A549 (cell line): Measurements from ENCODE around the gene TRMU. TPM values are rescaled to one million over a fixed set of nuclear protein-coding genes. Genes with fewer than 3 reads are reported as not detected.
A peak's percentile ranks its signal among the peaks of the same experiment; 100 is the strongest.

Experiments used
- ATAC-seq, 2 experiments: fragments of 200-7000 bp in 1 of 2; fragments of >200 bp in 1 of 2; cut with Nextera tagmentation in 1 of 2; cut with Tn5 transposase in 1 of 2; 3 replicates each; pipeline versions ENCODE4 v1.8.0 to v1.9.1; 2018 to 2020; ENCODE audit warnings: mild to moderate bottlenecking in 1 of 2, moderate library complexity in 1 of 2
- CTCF ChIA-PET: fragments of 300-600 bp; sonication (Branson Sonifier 250); formaldehyde crosslinking; extraction: SDS; loops from one replicate; lab custom pipeline; 2021; ENCODE audit warnings: antibody characterized with exemption, inconsistent platforms; lab: Yijun Ruan, JAX
- POLR2A ChIA-PET: fragments of 350-600 bp; formaldehyde crosslinking; extraction: SDS; loops from one replicate; lab custom pipeline; 2021; ENCODE audit warnings: antibody characterized with exemption, inconsistent platforms; lab: Yijun Ruan, JAX
- DNase-seq, 2 experiments: peaks; one replicate each; pipeline versions ENCODE4 v3.0.0 to v3.0.0-alpha.2; 2011 to 2016; ENCODE audit warnings: low read depth in 1 of 2, low spot score in 1 of 2
- FAIRE-seq: peaks from 2 replicates; lab custom pipeline; 2011; peaks lifted over from hg19 to GRCh38; lab: Jason Lieb, UNC
- H3K27ac ChIP-seq, 2 experiments: fragments of >200 bp; sonication (Bioruptor Twin); formaldehyde crosslinking; 3 replicates each; pipeline ENCODE4 v1.5.1; 2016 to 2017
- H3K4me1 ChIP-seq: fragments of >200 bp; sonication (Bioruptor Twin); formaldehyde crosslinking; 3 replicates; pipeline ENCODE4 v1.6.1; 2016
- H3K4me2 ChIP-seq: fragments of >200 bp; sonication (Bioruptor Twin); formaldehyde crosslinking; 3 replicates; pipeline ENCODE4 v1.6.1; 2016
- H3K4me3 ChIP-seq: fragments of >200 bp; sonication (Bioruptor Twin); formaldehyde crosslinking; 3 replicates; pipeline ENCODE4 v1.5.1; 2016
- H3K9me3 ChIP-seq: fragments of >200 bp; sonication (Bioruptor Twin); formaldehyde crosslinking; 3 replicates; pipeline ENCODE4 v1.6.1; 2016
- CEBPB ChIP-seq, 2 experiments: fragments of >200 bp in 1 of 2; sonication (Bioruptor Twin) in 1 of 2; formaldehyde crosslinking in 1 of 2; IDR thresholded peaks; 2 replicates each; pipeline ENCODE4 v1.6.1; 2012 to 2016
- CHD4 ChIP-seq: fragments of 200-600 bp; sonication (generic); IDR thresholded peaks from 2 replicates; pipeline ENCODE4 v1.6.1; 2016; ENCODE audit warnings: antibody characterized with exemption, mild to moderate bottlenecking, borderline replicate concordance
- EHMT2 ChIP-seq: fragments of 200-600 bp; sonication (generic); IDR thresholded peaks from 2 replicates; pipeline ENCODE4 v1.6.1; 2016; ENCODE audit warnings: antibody characterized with exemption, low read depth, mild to moderate bottlenecking, moderate library complexity
- EP300 ChIP-seq, 2 experiments: fragments of >200 bp; sonication (Bioruptor Twin); formaldehyde crosslinking; IDR thresholded peaks; 2 replicates in 1 of 2; 3 replicates in 1 of 2; pipeline ENCODE4 v1.6.1; 2016 to 2017
- ESRRA ChIP-seq: fragments of 150-350 bp; IDR thresholded peaks from 2 replicates; pipeline ENCODE4 v1.6.1; 2014; ENCODE audit warnings: mild to moderate bottlenecking, low read length, borderline replicate concordance
- FOXS1 ChIP-seq: fragments of 250-450 bp; sonication (Bioruptor Pico); IDR thresholded peaks from 2 replicates; pipeline ENCODE4 v1.5.0; 2020; ENCODE audit warnings: mild to moderate bottlenecking, moderate library complexity
- HDAC2 ChIP-seq: fragments of 200-600 bp; sonication (generic); IDR thresholded peaks from 2 replicates; pipeline ENCODE4 v1.6.1; 2016
- HOXB13 ChIP-seq: fragments of 250-450 bp; sonication (Bioruptor Pico); IDR thresholded peaks from 2 replicates; pipeline ENCODE4 v1.5.0; 2020; ENCODE audit warnings: low read depth, mild to moderate bottlenecking, moderate library complexity
- KDM1A ChIP-seq: fragments of 200-600 bp; sonication (generic); IDR thresholded peaks from 2 replicates; pipeline ENCODE4 v1.6.1; 2016; ENCODE audit warnings: low read depth, mild to moderate bottlenecking
- KDM5A ChIP-seq: fragments of 200-600 bp; sonication (generic); IDR thresholded peaks from 2 replicates; pipeline ENCODE4 v1.6.1; 2016; ENCODE audit warnings: antibody characterized with exemption, mild to moderate bottlenecking
- NPAS2 ChIP-seq: fragments of 250-450 bp; sonication (Bioruptor Pico); IDR thresholded peaks from 2 replicates; pipeline ENCODE4 v1.8.0; 2022; ENCODE audit warnings: mild to moderate bottlenecking, moderate library complexity, borderline replicate concordance
- POLR2A ChIP-seq: IDR thresholded peaks from 2 replicates; pipeline ENCODE4 v1.6.1; 2012; ENCODE audit warnings: mild to moderate bottlenecking, low read length
- REST ChIP-seq: fragments of 200-600 bp; sonication (generic); IDR thresholded peaks from 2 replicates; pipeline ENCODE4 v1.6.1; 2016; ENCODE audit warnings: antibody characterized with exemption, mild to moderate bottlenecking, moderate library complexity
- RNF2 ChIP-seq: fragments of 200-600 bp; sonication (generic); IDR thresholded peaks from 2 replicates; pipeline ENCODE4 v1.6.1; 2016; ENCODE audit warnings: low read depth, mild to moderate bottlenecking, antibody characterized with exemption, moderate library complexity, borderline replicate concordance
- SMC3 ChIP-seq: fragments of >200 bp; sonication (Bioruptor Twin); formaldehyde crosslinking; IDR thresholded peaks from 3 replicates; pipeline ENCODE4 v1.6.1; 2018; ENCODE audit warnings: inconsistent platforms
- SREBF2 ChIP-seq: fragments of 450-650 bp; IDR thresholded peaks from 2 replicates; pipeline ENCODE4 v1.6.1; 2014; ENCODE audit warnings: mild to moderate bottlenecking, moderate library complexity
- ZC3H11A ChIP-seq: fragments of 450-650 bp; IDR thresholded peaks from 2 replicates; pipeline ENCODE4 v1.6.1; 2014; ENCODE audit warnings: antibody characterized with exemption, mild to moderate bottlenecking
- WGBS: methylation state at CpG from one replicate; pipeline ENCODE4 v1.1.6; 2017; ENCODE audit errors: missing lambda C conversion rate; 5-methylcytosine and 5-hydroxymethylcytosine counted together
- polyA plus RNA-seq, 4 experiments: library from polyadenylated mRNA; depleted of rRNA in 3 of 4; stranded (reverse); fragments of >200 nt; fragmentation: RNase III in 1 of 4; extraction: RNeasy Plus Mini Kit Qiagen cat#74134 plus additional on column Dnase treatment in 1 of 4; gene quantifications; 2 replicates in 3 of 4; 3 replicates in 1 of 4; pipeline ENCODE4 v1.2.3, GENCODE V29; 2011 to 2017
- TF ChIP-seq, protein P1 (sequence below): IDR thresholded peaks from 2 replicates; pipeline ENCODE4 v1.6.1; 2012
- TF ChIP-seq, protein P2 (sequence below): fragments of >200 bp; sonication (Bioruptor Twin); formaldehyde crosslinking; IDR thresholded peaks from 3 replicates; pipeline ENCODE4 v1.5.1; 2016
- TF ChIP-seq, protein P3 (sequence below): IDR thresholded peaks from 2 replicates; pipeline ENCODE4 v1.6.1; 2012; ENCODE audit warnings: low read depth, borderline replicate concordance

Gene TRMU
- polyA plus RNA-seq, 2 of the 4 experiments (the other 2 are of a cell fraction), result 33.4 to 44.1 TPM

- TF ChIP-seq, protein P1, sequence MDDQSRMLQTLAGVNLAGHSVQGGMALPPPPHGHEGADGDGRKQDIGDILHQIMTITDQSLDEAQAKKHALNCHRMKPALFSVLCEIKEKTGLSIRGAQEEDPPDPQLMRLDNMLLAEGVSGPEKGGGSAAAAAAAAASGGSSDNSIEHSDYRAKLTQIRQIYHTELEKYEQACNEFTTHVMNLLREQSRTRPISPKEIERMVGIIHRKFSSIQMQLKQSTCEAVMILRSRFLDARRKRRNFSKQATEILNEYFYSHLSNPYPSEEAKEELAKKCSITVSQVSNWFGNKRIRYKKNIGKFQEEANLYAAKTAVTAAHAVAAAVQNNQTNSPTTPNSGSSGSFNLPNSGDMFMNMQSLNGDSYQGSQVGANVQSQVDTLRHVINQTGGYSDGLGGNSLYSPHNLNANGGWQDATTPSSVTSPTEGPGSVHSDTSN, result peak; percentile 75; the same call in 1 of the 2 replicates
- no peak for TF ChIP-seq KDM1A
- TF ChIP-seq, all 56 proteins: peak for 11
These were observed 42.3 kb downstream of the TRMU start (continued) for GRCh38 chr22:46377525-46378425.

GRCh38 chr22:46378426-46379065 lies 43.0 kb downstream of the TRMU start:
- ATAC-seq (peak; percentile 9 to 13; a peak in 3 of 6 replicates), FAIRE-seq (no peak), DNase-seq (no peak)
- TF ChIP-seq SREBF2, result no peak
- no peak for TF ChIP-seq CEBPB (IDR thresholded peaks at IDR 0.05)
- no peak for TF ChIP-seq SMC3
- TF ChIP-seq HOXB13 (CRISPR knock-in tag), result no peak
- Histone ChIP-seq H3K4me2 (peak overlapping the region; percentile 89), H3K27ac (peak overlapping the region; percentile 91 to 93), H3K9me3 (peaks cover 16% of the 10 kb centered on the region), H3K4me1 (peaks cover 51% of the 10 kb centered on the region), H3K4me3 (no peak overlapping the region)
- 58% methylated on average over 10 of the region's 22 CpGs for WGBS
- CTCF ChIA-PET, result interaction anchor here (1.2 to 4.0 kb wide), 5 partner anchors 11 to 185 kb away, joined by 3 to 18 read pairs (median 4); no protein-coding TSS in a partner anchor
- POLR2A ChIA-PET, result no interaction called here

- peak in 1 of 2 experiments; percentile 67 for DNase-seq
- ChIA-PET POLR2A (no interaction called here), CTCF (interaction anchor here (1.0 to 4.0 kb wide), 5 partner anchors 12 to 163 kb away, joined by 3 to 18 read pairs (median 5); no protein-coding TSS in a partner anchor)
- Histone ChIP-seq H3K4me3 (0 out of 3 replicates have a peak overlapping the region, but pooled peaks have one; percentile 19), H3K4me2 (peak overlapping the region; percentile 89), H3K4me1 (peaks cover 51% of the 10 kb centered on the region), H3K9me3 (peaks cover 16% of the 10 kb centered on the region), H3K27ac (peak overlapping the region; percentile 91 to 93)
- 30% methylated on average over 19 of the region's 29 CpGs for WGBS
- FAIRE-seq, result no peak
- peak; percentile 25 to 63; a peak in 4 of 6 replicates for ATAC-seq
- TF ChIP-seq EHMT2 (no peak), FOXS1 (no peak), HOXB13 (CRISPR knock-in tag) (0 out of 2 replicates have a peak, but pooled peaks have one; percentile 16), KDM5A (no peak), RNF2 (no peak), EP300 (IDR thresholded peaks at IDR 0.05) (no peak), ZC3H11A (no peak), HDAC2 (peak; percentile 85; the same call in 1 of the 2 replicates), CEBPB (IDR thresholded peaks at IDR 0.05) (peak; percentile 54 to 76; a peak in 3 of 4 replicates), REST (no peak), NPAS2 (CRISPR knock-in tag) (no peak), CHD4 (peak; percentile 74; the same call in 1 of the 2 replicates), POLR2A (0 out of 2 replicates have a peak, but pooled peaks have one; percentile 13), ESRRA (no peak), KDM1A (peak; percentile 91)
- TF ChIP-seq, protein P2, sequence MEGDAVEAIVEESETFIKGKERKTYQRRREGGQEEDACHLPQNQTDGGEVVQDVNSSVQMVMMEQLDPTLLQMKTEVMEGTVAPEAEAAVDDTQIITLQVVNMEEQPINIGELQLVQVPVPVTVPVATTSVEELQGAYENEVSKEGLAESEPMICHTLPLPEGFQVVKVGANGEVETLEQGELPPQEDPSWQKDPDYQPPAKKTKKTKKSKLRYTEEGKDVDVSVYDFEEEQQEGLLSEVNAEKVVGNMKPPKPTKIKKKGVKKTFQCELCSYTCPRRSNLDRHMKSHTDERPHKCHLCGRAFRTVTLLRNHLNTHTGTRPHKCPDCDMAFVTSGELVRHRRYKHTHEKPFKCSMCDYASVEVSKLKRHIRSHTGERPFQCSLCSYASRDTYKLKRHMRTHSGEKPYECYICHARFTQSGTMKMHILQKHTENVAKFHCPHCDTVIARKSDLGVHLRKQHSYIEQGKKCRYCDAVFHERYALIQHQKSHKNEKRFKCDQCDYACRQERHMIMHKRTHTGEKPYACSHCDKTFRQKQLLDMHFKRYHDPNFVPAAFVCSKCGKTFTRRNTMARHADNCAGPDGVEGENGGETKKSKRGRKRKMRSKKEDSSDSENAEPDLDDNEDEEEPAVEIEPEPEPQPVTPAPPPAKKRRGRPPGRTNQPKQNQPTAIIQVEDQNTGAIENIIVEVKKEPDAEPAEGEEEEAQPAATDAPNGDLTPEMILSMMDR, result no peak
- TF ChIP-seq, protein P3, sequence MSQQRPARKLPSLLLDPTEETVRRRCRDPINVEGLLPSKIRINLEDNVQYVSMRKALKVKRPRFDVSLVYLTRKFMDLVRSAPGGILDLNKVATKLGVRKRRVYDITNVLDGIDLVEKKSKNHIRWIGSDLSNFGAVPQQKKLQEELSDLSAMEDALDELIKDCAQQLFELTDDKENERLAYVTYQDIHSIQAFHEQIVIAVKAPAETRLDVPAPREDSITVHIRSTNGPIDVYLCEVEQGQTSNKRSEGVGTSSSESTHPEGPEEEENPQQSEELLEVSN, result 0 out of 2 replicates have a peak, but pooled peaks have one; percentile 48
These were observed 43.8 kb downstream of the TRMU start for GRCh38 chr22:46379066-46379930.
